Measurements from ENCODE around the gene DSTN.

DSTN gene

GRCh38 chr20:17545127-17545526, 24.7 kb upstream of the DSTN start:
- no peaks in the 10 kb centered on the region for H3K36me3 ChIP-seq (ENCODE audit: control insufficient read depth, insufficient read depth, low read length)
- H3K4me3 ChIP-seq (ENCODE audit: low read depth, low read length) = no peak overlapping the region
- no peak overlapping the region for H3K9ac ChIP-seq (ENCODE audit: low read depth, low read length)
- H3K27me3 ChIP-seq (ENCODE audit: control insufficient read depth, insufficient read depth, low read length) = no peaks in the 10 kb centered on the region
- no peaks in the 10 kb centered on the region for H3K9me3 ChIP-seq (ENCODE audit: control insufficient read depth, insufficient read depth, low read length)
- H3K4me1 ChIP-seq (ENCODE audit: control insufficient read depth, insufficient read depth, low read length) = 0 out of 2 replicates have a peak, but pooled peaks cover 3% of the 10 kb centered on the region
- H3K27ac ChIP-seq (ENCODE audit: low read depth, low read length) = no peak overlapping the region

- Histone ChIP-seq H3K9ac (ENCODE audit: low read depth, low read length) (no peak overlapping the region), H3K9me3 (ENCODE audit: control insufficient read depth, insufficient read depth, low read length) (no peaks in the 10 kb centered on the region), H3K27me3 (ENCODE audit: control insufficient read depth, insufficient read depth, low read length) (no peaks in the 10 kb centered on the region), H3K36me3 (ENCODE audit: control insufficient read depth, insufficient read depth, low read length) (no peaks in the 10 kb centered on the region), H3K4me3 (ENCODE audit: low read depth, low read length) (no peak overlapping the region), H3K27ac (ENCODE audit: low read depth, low read length) (no peak overlapping the region), H3K4me1 (ENCODE audit: control insufficient read depth, insufficient read depth, low read length) (0 out of 2 replicates have a peak, but pooled peaks cover 3% of the 10 kb centered on the region)
These were observed 20.7 kb upstream of the DSTN start for GRCh38 chr20:17549131-17549530.

GRCh38 chr20:17555106-17555505, 14.8 kb upstream of the DSTN start:
- Histone ChIP-seq H3K36me3 (ENCODE audit: control insufficient read depth, insufficient read depth, low read length) (no peaks in the 10 kb centered on the region), H3K9ac (ENCODE audit: low read depth, low read length) (no peak overlapping the region), H3K4me1 (ENCODE audit: control insufficient read depth, insufficient read depth, low read length) (peaks cover 27% of the 10 kb centered on the region), H3K9me3 (ENCODE audit: control insufficient read depth, insufficient read depth, low read length) (no peaks in the 10 kb centered on the region), H3K4me3 (ENCODE audit: low read depth, low read length) (no peak overlapping the region), H3K27me3 (ENCODE audit: control insufficient read depth, insufficient read depth, low read length) (no peaks in the 10 kb centered on the region), H3K27ac (ENCODE audit: low read depth, low read length) (no peak overlapping the region)

GRCh38 chr20:17556837-17557674, 12.8 kb upstream of the DSTN start:
- no peak overlapping the region for H3K9ac ChIP-seq (ENCODE audit: low read depth, low read length)
- no peaks in the 10 kb centered on the region for H3K27me3 ChIP-seq (ENCODE audit: control insufficient read depth, insufficient read depth, low read length)
- H3K27ac ChIP-seq (ENCODE audit: low read depth, low read length) = peak overlapping the region; percentile 89

GRCh38 chr20:17557675-17558006, 12.2 kb upstream of the DSTN start:
- Histone ChIP-seq H3K27me3 (ENCODE audit: control insufficient read depth, insufficient read depth, low read length) (no peaks in the 10 kb centered on the region), H3K9ac (ENCODE audit: low read depth, low read length) (no peak overlapping the region), H3K9me3 (ENCODE audit: control insufficient read depth, insufficient read depth, low read length) (no peaks in the 10 kb centered on the region), H3K4me3 (ENCODE audit: low read depth, low read length) (no peak overlapping the region), H3K27ac (ENCODE audit: low read depth, low read length) (peak overlapping the region; percentile 89), H3K36me3 (ENCODE audit: control insufficient read depth, insufficient read depth, low read length) (no peaks in the 10 kb centered on the region), H3K4me1 (ENCODE audit: control insufficient read depth, insufficient read depth, low read length) (peaks cover 27% of the 10 kb centered on the region)

More at GRCh38 chr20:17556837-17557674, 12.8 kb upstream of the DSTN start:
- H3K36me3 ChIP-seq (ENCODE audit: control insufficient read depth, insufficient read depth, low read length) = no peaks in the 10 kb centered on the region
- H3K4me3 ChIP-seq (ENCODE audit: low read depth, low read length) = no peak overlapping the region
- no peaks in the 10 kb centered on the region for H3K9me3 ChIP-seq (ENCODE audit: control insufficient read depth, insufficient read depth, low read length)
- peaks cover 27% of the 10 kb centered on the region for H3K4me1 ChIP-seq (ENCODE audit: control insufficient read depth, insufficient read depth, low read length)

GRCh38 chr20:17558154-17558940, 11.5 kb upstream of the DSTN start:
- no peak overlapping the region; the same call in 1 of the 2 replicates for H3K4me3 ChIP-seq (ENCODE audit: low read depth, low read length)
- no peaks in the 10 kb centered on the region for H3K9me3 ChIP-seq (ENCODE audit: control insufficient read depth, insufficient read depth, low read length)
- H3K4me1 ChIP-seq (ENCODE audit: control insufficient read depth, insufficient read depth, low read length) = peaks cover 27% of the 10 kb centered on the region
- H3K27me3 ChIP-seq (ENCODE audit: control insufficient read depth, insufficient read depth, low read length) = no peaks in the 10 kb centered on the region
- H3K27ac ChIP-seq (ENCODE audit: low read depth, low read length) = peak overlapping the region; percentile 89
- H3K36me3 ChIP-seq (ENCODE audit: control insufficient read depth, insufficient read depth, low read length) = no peaks in the 10 kb centered on the region
- H3K9ac ChIP-seq (ENCODE audit: low read depth, low read length) = peak overlapping the region; percentile 22; the same call in 1 of the 2 replicates

- no peaks in the 10 kb centered on the region for H3K27me3 ChIP-seq (ENCODE audit: control insufficient read depth, insufficient read depth, low read length)
- no peak overlapping the region for H3K9ac ChIP-seq (ENCODE audit: low read depth, low read length)
- H3K9me3 ChIP-seq (ENCODE audit: control insufficient read depth, insufficient read depth, low read length) = no peaks in the 10 kb centered on the region
- peaks cover 27% of the 10 kb centered on the region for H3K4me1 ChIP-seq (ENCODE audit: control insufficient read depth, insufficient read depth, low read length)
- H3K4me3 ChIP-seq (ENCODE audit: low read depth, low read length) = no peak overlapping the region
- no peaks in the 10 kb centered on the region for H3K36me3 ChIP-seq (ENCODE audit: control insufficient read depth, insufficient read depth, low read length)
- H3K27ac ChIP-seq (ENCODE audit: low read depth, low read length) = peak overlapping the region; percentile 89
These were observed 11.0 kb upstream of the DSTN start for GRCh38 chr20:17558941-17559304.

- Histone ChIP-seq H3K4me3 (ENCODE audit: low read depth, low read length) (no peak overlapping the region), H3K9me3 (ENCODE audit: control insufficient read depth, insufficient read depth, low read length) (no peaks in the 10 kb centered on the region), H3K9ac (ENCODE audit: low read depth, low read length) (no peak overlapping the region), H3K4me1 (ENCODE audit: control insufficient read depth, insufficient read depth, low read length) (peaks cover 27% of the 10 kb centered on the region), H3K36me3 (ENCODE audit: control insufficient read depth, insufficient read depth, low read length) (no peaks in the 10 kb centered on the region), H3K27me3 (ENCODE audit: control insufficient read depth, insufficient read depth, low read length) (no peaks in the 10 kb centered on the region), H3K27ac (ENCODE audit: low read depth, low read length) (peak overlapping the region; percentile 89)
These were observed 10.5 kb upstream of the DSTN start for GRCh38 chr20:17559338-17559737.

GRCh38 chr20:17560344-17561074, 9.4 kb upstream of the DSTN start:
- no peak overlapping the region for H3K27ac ChIP-seq (ENCODE audit: low read depth, low read length)
- no peaks in the 10 kb centered on the region for H3K27me3 ChIP-seq (ENCODE audit: control insufficient read depth, insufficient read depth, low read length)
- no peak overlapping the region for H3K9ac ChIP-seq (ENCODE audit: low read depth, low read length)
- H3K4me1 ChIP-seq (ENCODE audit: control insufficient read depth, insufficient read depth, low read length) = peaks cover 27% of the 10 kb centered on the region
- no peaks in the 10 kb centered on the region for H3K36me3 ChIP-seq (ENCODE audit: control insufficient read depth, insufficient read depth, low read length)
- H3K9me3 ChIP-seq (ENCODE audit: control insufficient read depth, insufficient read depth, low read length) = no peaks in the 10 kb centered on the region
- no peak overlapping the region for H3K4me3 ChIP-seq (ENCODE audit: low read depth, low read length)

- no peaks in the 10 kb centered on the region for H3K9me3 ChIP-seq (ENCODE audit: control insufficient read depth, insufficient read depth, low read length)
- H3K27me3 ChIP-seq (ENCODE audit: control insufficient read depth, insufficient read depth, low read length) = no peaks in the 10 kb centered on the region
- H3K36me3 ChIP-seq (ENCODE audit: control insufficient read depth, insufficient read depth, low read length) = no peaks in the 10 kb centered on the region
- H3K4me1 ChIP-seq (ENCODE audit: control insufficient read depth, insufficient read depth, low read length) = peaks cover 16% of the 10 kb centered on the region
- H3K4me3 ChIP-seq (ENCODE audit: low read depth, low read length) = no peak overlapping the region
- no peak overlapping the region for H3K27ac ChIP-seq (ENCODE audit: low read depth, low read length)
- H3K9ac ChIP-seq (ENCODE audit: low read depth, low read length) = no peak overlapping the region
These were observed 7.0 kb upstream of the DSTN start for GRCh38 chr20:17562804-17563305.

All from HUES48 (cell line).